ENCODE results near the gene ZBTB2.

DNA sequence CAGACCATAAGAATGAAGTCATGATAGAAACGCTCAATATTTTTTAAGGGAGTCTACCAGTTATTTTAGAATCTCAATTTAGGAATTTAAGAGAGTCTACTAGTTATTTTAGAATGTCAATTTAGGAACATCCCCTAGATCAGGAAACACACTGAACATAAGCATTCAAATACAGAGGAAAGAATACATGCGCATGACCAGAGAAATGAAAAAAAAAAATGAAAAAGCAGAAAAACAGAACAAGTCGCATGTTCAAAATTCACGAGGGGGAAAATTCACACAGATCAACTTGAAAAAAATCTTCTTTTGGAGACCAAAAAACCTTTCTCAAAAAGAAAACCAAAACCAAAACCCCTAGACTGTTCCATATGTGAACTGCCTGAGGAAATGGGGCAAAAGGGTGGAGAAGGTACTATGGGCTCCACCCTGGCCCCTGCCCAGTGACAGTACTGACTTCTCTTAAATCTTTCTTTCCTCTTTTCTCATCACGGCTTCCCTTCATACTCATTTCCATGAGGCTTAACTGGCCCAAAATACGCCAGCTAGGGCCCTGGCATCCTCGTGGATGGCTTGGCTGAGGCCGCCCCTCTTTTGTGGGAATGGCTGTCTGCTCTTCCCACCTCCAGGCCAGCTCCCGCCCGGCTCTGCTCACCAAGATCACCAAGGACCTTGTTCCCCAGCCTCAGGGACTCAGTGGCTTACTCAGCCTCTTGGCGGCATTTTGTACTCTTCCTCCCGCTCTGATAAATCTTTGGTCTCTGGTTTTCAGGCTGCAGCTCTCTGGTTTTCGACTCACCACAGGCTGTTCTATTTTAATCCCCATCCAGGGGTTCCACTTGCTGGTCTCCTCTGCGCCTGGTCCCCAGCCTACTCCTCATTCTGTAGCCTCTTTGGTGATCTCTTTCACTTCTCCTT, 11.2 kb downstream of the ZBTB2 start:
- TF ChIP-seq TCF7L2 (IDR thresholded peaks at IDR 0.05; ENCODE audit: borderline replicate concordance, low read depth, low read length) (no peak), CTCF (tag by site-specific recombination; IDR thresholded peaks at IDR 0.05) (no peak), ZNF623 (tag by site-specific recombination; IDR thresholded peaks at IDR 0.05) (no peak)

Data from HEK293 (cell line).